ENCODE measurements around the gene IGFBP1.
A peak's percentile ranks its signal among the peaks of the same experiment; 100 is the strongest.
"Not testable (repeated sequence)": the region's sequence is repeated elsewhere in the genome, so short reads cannot be mapped to it uniquely, and the experiment has no call there.

IGFBP1 gene

GRCh38 chr7:45930967-45931366 is 42.7 kb downstream of the IGFBP1 start:
- DNase-seq (ENCODE audit: insufficient read length, low spot score) (no peak), FAIRE-seq (no peak)

DNA sequence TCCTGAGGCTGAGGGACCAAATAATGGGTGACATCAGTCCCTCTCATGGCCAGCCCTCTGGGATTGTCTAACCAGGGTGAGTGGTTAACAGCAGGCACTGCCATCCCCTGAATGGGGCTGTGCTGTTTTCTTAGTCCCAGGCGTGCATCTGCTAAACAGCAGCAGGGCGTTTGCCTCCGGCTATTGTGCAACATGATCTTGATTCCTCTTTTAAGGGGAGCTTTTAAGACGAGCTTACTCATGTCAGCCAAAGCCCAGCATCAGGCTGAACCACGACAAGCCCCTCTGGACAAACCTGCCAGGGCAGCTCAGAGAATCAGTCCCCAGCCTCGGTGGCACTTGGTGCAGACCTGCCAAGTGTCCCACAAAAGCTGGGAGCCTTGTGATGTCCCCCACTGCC is 49.0 kb downstream of the IGFBP1 start:
- DNase-seq (ENCODE audit: insufficient read length, low spot score): no peak
- no peak for FAIRE-seq

GRCh38 chr7:45937862-45938261 is 49.6 kb downstream of the IGFBP1 start:
- DNase-seq (ENCODE audit: insufficient read length, low spot score): no peak
- peak; percentile 95 for FAIRE-seq

- DNase-seq (ENCODE audit: insufficient read length, low spot score) (no peak), FAIRE-seq (peak; percentile 51)
Measured at GRCh38 chr7:45938626-45939302, 50.5 kb downstream of the IGFBP1 start.

GRCh38 chr7:45939574-45939973 is 51.3 kb downstream of the IGFBP1 start:
- no peak for DNase-seq (ENCODE audit: insufficient read length, low spot score)
- FAIRE-seq: no peak

DNA sequence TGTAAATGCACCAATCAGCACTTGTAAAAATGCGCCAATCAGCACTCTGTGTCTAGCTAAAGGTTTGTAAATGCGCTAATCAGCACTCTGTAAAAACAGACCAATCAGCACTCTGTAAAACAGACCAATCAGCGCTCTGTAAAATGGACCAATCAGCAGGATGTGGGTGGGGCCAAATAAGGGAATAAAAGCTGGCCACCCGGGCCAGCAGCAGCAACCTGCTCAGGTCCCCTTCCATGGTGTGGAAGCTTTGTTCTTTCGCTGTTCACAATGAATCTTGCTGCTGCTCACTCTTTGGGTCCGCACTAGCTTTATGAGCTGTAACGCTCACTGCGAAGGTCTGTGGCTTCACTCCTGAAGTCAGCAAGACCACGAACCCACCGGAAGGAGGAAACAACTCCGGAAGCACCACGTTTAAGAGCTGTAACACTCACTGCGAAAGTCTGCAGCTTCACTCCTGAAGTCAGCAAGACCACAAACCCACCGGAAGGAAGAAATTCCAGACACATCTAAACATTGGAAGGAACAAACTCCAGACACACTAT is 52.0 kb downstream of the IGFBP1 start:
- FAIRE-seq; DNase-seq (ENCODE audit: insufficient read length, low spot score): not testable (repeated sequence)

DNA sequence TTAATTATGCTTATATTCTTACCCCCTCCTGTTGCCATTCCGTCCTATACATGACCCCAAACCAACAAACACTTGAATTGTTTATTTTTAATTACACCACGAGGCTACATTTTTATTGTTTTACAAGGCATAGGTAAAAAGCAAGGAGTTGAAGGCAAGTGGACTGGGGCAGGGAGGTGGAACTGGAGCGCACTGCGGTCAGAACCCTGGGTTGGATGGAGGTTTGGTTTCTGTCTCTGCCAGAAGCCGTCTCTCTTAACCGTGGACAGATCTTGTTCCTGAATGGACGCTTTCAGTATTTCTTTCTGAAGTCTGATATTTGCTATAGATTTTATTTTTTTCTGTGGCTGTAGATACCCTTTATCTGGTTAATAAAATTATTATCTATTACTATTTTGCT is 52.7 kb downstream of the IGFBP1 start:
- DNase-seq (ENCODE audit: insufficient read length, low spot score) (no peak), FAIRE-seq (no peak)
